ENCODE results near the gene OOSP3.
"Not testable (repeated sequence)": the region's sequence is repeated elsewhere in the genome, so short reads cannot be mapped to it uniquely, and the experiment has no call there.

OOSP3 gene

DNA sequence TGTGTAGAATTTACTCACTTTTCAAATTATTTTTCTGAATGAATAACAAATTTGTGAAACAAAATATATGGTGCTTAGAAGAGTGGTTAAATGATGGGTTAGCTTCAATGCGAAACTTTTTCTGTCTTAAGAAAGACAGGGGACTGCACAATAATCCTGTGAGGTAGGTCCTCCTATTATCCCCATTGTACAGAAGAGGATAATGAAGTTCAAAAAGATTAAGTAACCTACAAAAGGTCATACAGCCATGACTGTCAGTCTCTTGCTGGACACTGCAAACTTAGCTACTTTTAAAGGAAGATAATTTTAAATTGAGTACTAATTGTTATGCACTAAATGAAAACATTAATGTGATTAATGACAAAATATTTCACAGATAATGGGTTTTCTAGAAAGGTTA is 5.0 kb downstream of the OOSP3 start:
- in situ Hi-C loops (cut with HindIII; ENCODE audit: low sequenced_read_pairs), result no loop called here
- TF ChIP-seq, protein P1, sequence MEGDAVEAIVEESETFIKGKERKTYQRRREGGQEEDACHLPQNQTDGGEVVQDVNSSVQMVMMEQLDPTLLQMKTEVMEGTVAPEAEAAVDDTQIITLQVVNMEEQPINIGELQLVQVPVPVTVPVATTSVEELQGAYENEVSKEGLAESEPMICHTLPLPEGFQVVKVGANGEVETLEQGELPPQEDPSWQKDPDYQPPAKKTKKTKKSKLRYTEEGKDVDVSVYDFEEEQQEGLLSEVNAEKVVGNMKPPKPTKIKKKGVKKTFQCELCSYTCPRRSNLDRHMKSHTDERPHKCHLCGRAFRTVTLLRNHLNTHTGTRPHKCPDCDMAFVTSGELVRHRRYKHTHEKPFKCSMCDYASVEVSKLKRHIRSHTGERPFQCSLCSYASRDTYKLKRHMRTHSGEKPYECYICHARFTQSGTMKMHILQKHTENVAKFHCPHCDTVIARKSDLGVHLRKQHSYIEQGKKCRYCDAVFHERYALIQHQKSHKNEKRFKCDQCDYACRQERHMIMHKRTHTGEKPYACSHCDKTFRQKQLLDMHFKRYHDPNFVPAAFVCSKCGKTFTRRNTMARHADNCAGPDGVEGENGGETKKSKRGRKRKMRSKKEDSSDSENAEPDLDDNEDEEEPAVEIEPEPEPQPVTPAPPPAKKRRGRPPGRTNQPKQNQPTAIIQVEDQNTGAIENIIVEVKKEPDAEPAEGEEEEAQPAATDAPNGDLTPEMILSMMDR (IDR thresholded peaks at IDR 0.05; ENCODE audit: low read depth, low read length, missing control alignments), result no peak

DNA sequence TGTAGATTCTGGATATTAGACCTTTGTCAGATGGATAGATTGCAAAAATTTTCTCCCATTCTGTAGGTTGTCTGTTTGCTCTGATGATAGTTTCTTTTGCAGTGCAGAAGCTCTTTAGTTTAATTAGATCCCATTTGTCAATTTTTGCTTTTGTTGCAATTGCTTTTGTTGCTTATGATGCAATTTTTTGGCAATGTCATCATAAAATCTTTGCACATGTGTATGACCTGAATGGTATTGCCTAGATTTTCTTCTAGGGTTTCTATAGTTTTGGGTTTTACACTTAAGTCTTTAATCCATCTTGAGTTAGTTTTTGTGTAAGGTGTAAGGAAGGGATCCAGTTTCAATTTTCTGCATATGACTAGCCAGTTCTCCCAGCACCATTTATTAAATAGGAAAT is 8.6 kb downstream of the OOSP3 start:
- in situ Hi-C loops (cut with HindIII; ENCODE audit: low sequenced_read_pairs); DNase-seq (ENCODE audit: low read depth); H3K4me3 ChIP-seq (ENCODE audit: low read depth, low read length): not testable (repeated sequence)

More for the DNA sequence above, 5.0 kb downstream of the OOSP3 start:
- DNase-seq (ENCODE audit: low read depth), result no peak
- no peak overlapping the region for H3K4me3 ChIP-seq (ENCODE audit: low read depth, low read length)

DNA sequence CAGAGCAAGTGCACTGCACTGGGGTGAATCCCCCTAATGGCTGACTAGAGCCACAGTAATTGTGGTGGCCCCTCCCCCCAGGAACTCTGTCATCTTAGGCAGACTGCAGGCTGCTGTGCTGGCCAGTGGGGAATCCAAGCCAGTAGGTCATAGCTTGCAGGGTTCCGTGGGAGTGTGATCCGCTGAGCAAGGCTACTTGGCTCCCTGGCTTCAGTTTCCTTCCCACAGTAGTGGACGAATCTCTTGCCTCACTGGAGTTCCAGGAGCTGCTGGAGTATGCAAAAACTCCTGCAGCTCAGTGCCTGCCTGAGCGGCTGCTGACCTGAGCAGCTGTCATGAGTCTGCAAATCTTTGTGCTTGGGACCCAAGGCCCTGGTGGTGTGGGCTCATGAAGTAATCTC is 13.2 kb downstream of the OOSP3 start:
- no peak overlapping the region for H3K4me3 ChIP-seq (ENCODE audit: low read depth, low read length)
- no peak for DNase-seq (ENCODE audit: low read depth)
- TF ChIP-seq, protein P1 (IDR thresholded peaks at IDR 0.05; ENCODE audit: low read depth, low read length, missing control alignments), result no peak
- in situ Hi-C loops (cut with HindIII; ENCODE audit: low sequenced_read_pairs), result no loop called here

DNA sequence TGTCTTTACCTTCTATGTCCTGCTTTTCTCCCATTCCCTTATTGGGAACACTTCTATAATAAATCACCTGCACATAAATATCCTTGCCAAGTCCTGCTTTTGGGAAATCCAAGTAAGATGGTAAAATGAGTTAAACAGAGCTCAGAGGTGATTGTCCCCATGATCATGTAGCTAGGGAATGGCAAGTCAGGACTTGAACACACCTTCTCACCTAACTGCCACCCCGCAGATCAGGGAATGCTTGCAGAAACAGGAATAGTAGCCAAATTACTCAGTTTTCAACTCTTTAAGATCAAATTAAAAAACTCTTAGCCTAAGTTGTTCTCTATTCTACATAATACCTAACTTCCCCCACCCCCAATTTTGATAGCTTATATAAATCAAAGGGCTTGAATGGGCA is 16.0 kb downstream of the OOSP3 start:
- H3K4me3 ChIP-seq (ENCODE audit: low read depth, low read length), result no peak overlapping the region
- no peak for DNase-seq (ENCODE audit: low read depth)
- TF ChIP-seq, protein P1 (IDR thresholded peaks at IDR 0.05; ENCODE audit: low read depth, low read length, missing control alignments), result no peak
- in situ Hi-C loops (cut with HindIII; ENCODE audit: low sequenced_read_pairs), result no loop called here

DNA sequence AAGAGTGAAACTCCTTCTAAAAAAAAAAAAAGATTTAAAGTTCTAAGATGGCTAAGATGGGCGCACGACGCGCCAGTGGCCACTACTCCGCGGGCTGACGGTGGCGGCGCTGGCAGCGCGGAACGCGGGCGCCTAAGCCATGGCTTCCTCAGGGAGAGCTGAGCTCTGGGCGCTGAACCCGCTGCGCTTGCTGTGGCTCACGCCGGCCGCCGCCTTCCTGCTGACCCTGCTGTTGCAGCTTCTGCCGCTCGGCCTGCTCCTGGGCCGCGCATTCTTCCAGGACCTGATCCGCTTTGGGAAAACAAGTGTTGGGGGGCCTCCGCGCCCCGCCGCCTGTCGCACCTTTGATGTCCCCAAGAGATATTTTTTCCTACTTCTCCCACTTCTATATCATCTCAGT is 19.5 kb downstream of the OOSP3 start:
- H3K4me3 ChIP-seq (ENCODE audit: low read depth, low read length), result no peak overlapping the region
- in situ Hi-C loops (cut with HindIII; ENCODE audit: low sequenced_read_pairs), result no loop called here
- TF ChIP-seq, protein P1 (IDR thresholded peaks at IDR 0.05; ENCODE audit: low read depth, low read length, missing control alignments), result no peak
- DNase-seq (ENCODE audit: low read depth), result no peak

DNA sequence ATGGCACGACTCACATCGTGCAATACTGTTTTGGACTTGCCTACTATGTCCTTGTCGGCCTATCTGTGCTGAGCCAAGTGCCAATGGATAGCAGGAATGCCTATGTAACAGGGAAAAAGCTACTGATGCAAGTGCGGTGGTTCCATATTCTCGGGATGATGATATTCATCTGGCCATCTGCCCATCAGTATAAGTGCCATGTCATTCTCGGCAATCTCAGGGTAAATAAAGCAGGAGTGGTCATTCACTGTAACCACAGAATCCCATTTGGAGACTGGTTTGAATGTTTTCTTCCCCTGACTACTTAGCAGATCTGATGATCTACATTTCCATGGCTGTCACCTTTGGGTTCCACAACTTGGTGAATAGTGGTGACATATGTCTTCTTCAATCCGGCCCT is 20.1 kb downstream of the OOSP3 start:
- DNase-seq (ENCODE audit: low read depth), result no peak
- no peak overlapping the region for H3K4me3 ChIP-seq (ENCODE audit: low read depth, low read length)
- TF ChIP-seq, protein P1 (IDR thresholded peaks at IDR 0.05; ENCODE audit: low read depth, low read length, missing control alignments), result no peak
- in situ Hi-C loops (cut with HindIII; ENCODE audit: low sequenced_read_pairs), result no loop called here

DNA sequence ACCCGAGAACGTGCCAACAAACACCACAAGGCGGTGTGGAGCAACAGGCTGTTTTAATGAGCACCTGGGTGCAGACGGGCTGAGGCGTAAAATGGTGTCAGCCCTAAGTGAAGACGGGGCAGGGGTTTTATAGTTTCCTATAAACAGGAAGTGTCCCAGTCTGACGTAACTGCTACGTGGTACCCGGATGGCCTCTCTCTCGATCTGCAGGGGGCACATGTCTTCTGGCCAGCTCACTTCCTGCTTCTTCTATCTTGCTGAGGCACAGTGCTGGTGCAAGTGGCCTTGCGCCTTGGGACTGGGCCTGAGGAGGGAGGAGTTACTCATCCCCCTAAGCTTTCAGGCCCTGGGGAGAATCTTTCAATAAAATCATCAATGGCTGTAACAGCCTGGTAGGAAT is 20.9 kb downstream of the OOSP3 start:
- in situ Hi-C loops (cut with HindIII; ENCODE audit: low sequenced_read_pairs), result no loop called here
- TF ChIP-seq, protein P1 (IDR thresholded peaks at IDR 0.05; ENCODE audit: low read depth, low read length, missing control alignments), result no peak
- no peak for DNase-seq (ENCODE audit: low read depth)
- no peak overlapping the region for H3K4me3 ChIP-seq (ENCODE audit: low read depth, low read length)

Measured in astrocyte of the cerebellum (primary cell).